Lower lobe of right lung (tissue), 2 donors: Measurements from ENCODE around the gene NISCH. TPM values are rescaled to one million over a fixed set of nuclear protein-coding genes. Genes with fewer than 3 reads are reported as not detected.

Source experiments
- ATAC-seq, 2 donors: fragments of 200-7000 bp; cut with Tn5 transposase; one replicate each; pipeline ENCODE4 v1.9.1; 2020 to 2022; ENCODE audit warnings: mild to moderate bottlenecking in 2 of 2, moderate library complexity in 2 of 2
- DNase-seq: peaks from one replicate; pipeline ENCODE4 v3.0.0-alpha.2; 2020
- H3K27ac ChIP-seq: fragments of 200-600 bp; one replicate; pipeline ENCODE4 v1.8.0; 2022
- H3K27me3 ChIP-seq: fragments of 200-600 bp; one replicate; pipeline ENCODE4 v1.8.0; 2022; ENCODE audit warnings: low read depth
- H3K36me3 ChIP-seq: fragments of 200-600 bp; one replicate; pipeline ENCODE4 v1.8.0; 2022; ENCODE audit warnings: mild to moderate bottlenecking
- H3K4me1 ChIP-seq: fragments of 200-600 bp; one replicate; pipeline ENCODE4 v1.8.0; 2022
- H3K4me3 ChIP-seq: fragments of 200-600 bp; one replicate; pipeline ENCODE4 v1.8.0; 2022; ENCODE audit warnings: mild to moderate bottlenecking
- H3K9me3 ChIP-seq: fragments of 200-600 bp; one replicate; pipeline ENCODE4 v1.8.0; 2022
- CTCF ChIP-seq: fragments of 200-600 bp; IDR thresholded peaks from one replicate; pipeline ENCODE4 v1.8.0; 2022; ENCODE audit warnings: antibody characterized with exemption, mild to moderate bottlenecking
- intact Hi-C: fragments of 100-400 bp; cut with DNase I; formaldehyde crosslinking; loops from one replicate; pipeline ENCODE4 v1.11.0; 2022
- total RNA-seq: library from RNA; stranded (reverse); fragmentation: NEBNext Ultra II Directional; extraction: Animal tissue kit (Norgen Biotek cat#: 25700); gene quantifications from one replicate; pipeline ENCODE4 v1.2.1, GENCODE V29; 2021
- donor health status: DM: no; HTN: yes; CAD: no; lungs with severe emphysema.

The NISCH gene
- total RNA-seq, 1 donor from 2014 or later, result 90.2 TPM

GRCh38 chr3:52432691-52433141, 22.7 kb upstream of the NISCH start:
- TF ChIP-seq CTCF, result no peak
- Histone ChIP-seq H3K9me3 (no peaks in the 10 kb centered on the region), H3K27me3 (no peaks in the 10 kb centered on the region), H3K4me3 (no peak overlapping the region), H3K4me1 (peaks cover 52% of the 10 kb centered on the region), H3K27ac (no peak overlapping the region), H3K36me3 (no peaks in the 10 kb centered on the region)
- intact Hi-C loops, result no loop called here
- ATAC-seq (no peak), DNase-seq (no peak)

GRCh38 chr3:52433328-52433995, 21.9 kb upstream of the NISCH start:
- no peak for DNase-seq
- H3K4me1 ChIP-seq, result peaks cover 60% of the 10 kb centered on the region
- ATAC-seq, result no peak
- H3K9me3 ChIP-seq, result no peaks in the 10 kb centered on the region
- H3K4me3 ChIP-seq, result no peak overlapping the region
- no peak for TF ChIP-seq CTCF
- no peaks in the 10 kb centered on the region for H3K36me3 ChIP-seq
- H3K27me3 ChIP-seq, result no peaks in the 10 kb centered on the region
- intact Hi-C loops, result no loop called here
- H3K27ac ChIP-seq, result peak overlapping the region; percentile 4

- TF ChIP-seq CTCF, result no peak
- ATAC-seq (no peak), DNase-seq (no peak)
- no peak overlapping the region for H3K4me3 ChIP-seq
- H3K9me3 ChIP-seq, result no peaks in the 10 kb centered on the region
- intact Hi-C loops, result no loop called here
- H3K27ac ChIP-seq, result peak overlapping the region; percentile 4
- no peaks in the 10 kb centered on the region for H3K27me3 ChIP-seq
- no peaks in the 10 kb centered on the region for H3K36me3 ChIP-seq
- H3K4me1 ChIP-seq, result peaks cover 60% of the 10 kb centered on the region
These were observed 21.4 kb upstream of the NISCH start for GRCh38 chr3:52433996-52434479.

GRCh38 chr3:52434491-52435115, 20.8 kb upstream of the NISCH start:
- DNase-seq (no peak), ATAC-seq (no peak)
- TF ChIP-seq CTCF, result no peak
- Histone ChIP-seq H3K4me1 (peaks cover 58% of the 10 kb centered on the region), H3K9me3 (no peaks in the 10 kb centered on the region), H3K27ac (peak overlapping the region; percentile 18), H3K36me3 (no peaks in the 10 kb centered on the region), H3K27me3 (no peaks in the 10 kb centered on the region), H3K4me3 (no peak overlapping the region)
- intact Hi-C loops, result no loop called here

- no peak for TF ChIP-seq CTCF
- Histone ChIP-seq H3K9me3 (no peaks in the 10 kb centered on the region), H3K27me3 (no peaks in the 10 kb centered on the region), H3K27ac (peak overlapping the region; percentile 18), H3K36me3 (no peaks in the 10 kb centered on the region), H3K4me1 (peaks cover 57% of the 10 kb centered on the region), H3K4me3 (no peak overlapping the region)
- intact Hi-C loops, result no loop called here
- DNase-seq, result no peak
- no peak for ATAC-seq
These were observed 19.9 kb upstream of the NISCH start for GRCh38 chr3:52435246-52436101.
